ENCODE measurements around the gene CDKAL1.

CDKAL1 gene

GRCh38 chr6:21181866-21182265, 647.6 kb downstream of the CDKAL1 start:
- TF ChIP-seq GATA3 (IDR thresholded peaks at IDR 0.05; ENCODE audit: low read depth, low read length), result no peak
- TF ChIP-seq GATA2 (IDR thresholded peaks at IDR 0.05; ENCODE audit: low read depth, low read length), result no peak

- TF ChIP-seq GATA2 (IDR thresholded peaks at IDR 0.05; ENCODE audit: low read depth, low read length) (no peak), GATA3 (IDR thresholded peaks at IDR 0.05; ENCODE audit: low read depth, low read length) (no peak)
Measured at GRCh38 chr6:21182589-21182988, 648.3 kb downstream of the CDKAL1 start.

- TF ChIP-seq GATA3 (IDR thresholded peaks at IDR 0.05; ENCODE audit: low read depth, low read length), result no peak
Measured at GRCh38 chr6:21185861-21186478, 651.7 kb downstream of the CDKAL1 start.

- no peak for TF ChIP-seq GATA3 (IDR thresholded peaks at IDR 0.05; ENCODE audit: low read depth, low read length)
- TF ChIP-seq GATA2 (IDR thresholded peaks at IDR 0.05; ENCODE audit: low read depth, low read length), result no peak
Measured at GRCh38 chr6:21186479-21187055, 652.3 kb downstream of the CDKAL1 start.

- TF ChIP-seq GATA3 (IDR thresholded peaks at IDR 0.05; ENCODE audit: low read depth, low read length) (no peak), GATA2 (IDR thresholded peaks at IDR 0.05; ENCODE audit: low read depth, low read length) (no peak)
Measured at GRCh38 chr6:21187485-21187884, 653.2 kb downstream of the CDKAL1 start.

- no peak for TF ChIP-seq GATA3 (IDR thresholded peaks at IDR 0.05; ENCODE audit: low read depth, low read length)
- TF ChIP-seq GATA2 (IDR thresholded peaks at IDR 0.05; ENCODE audit: low read depth, low read length), result no peak
Measured at GRCh38 chr6:21188505-21189223, 654.4 kb downstream of the CDKAL1 start.

GRCh38 chr6:21189759-21190158, 655.5 kb downstream of the CDKAL1 start:
- TF ChIP-seq GATA3 (IDR thresholded peaks at IDR 0.05; ENCODE audit: low read depth, low read length) (no peak), GATA2 (IDR thresholded peaks at IDR 0.05; ENCODE audit: low read depth, low read length) (no peak)

- TF ChIP-seq GATA2 (IDR thresholded peaks at IDR 0.05; ENCODE audit: low read depth, low read length) (no peak), GATA3 (IDR thresholded peaks at IDR 0.05; ENCODE audit: low read depth, low read length) (no peak)
Measured at GRCh38 chr6:21190701-21191100, 656.4 kb downstream of the CDKAL1 start.

GRCh38 chr6:21193790-21194475, 659.7 kb downstream of the CDKAL1 start:
- TF ChIP-seq GATA2 (IDR thresholded peaks at IDR 0.05; ENCODE audit: low read depth, low read length), result no peak
- TF ChIP-seq GATA3 (IDR thresholded peaks at IDR 0.05; ENCODE audit: low read depth, low read length), result no peak

- no peak for TF ChIP-seq GATA2 (IDR thresholded peaks at IDR 0.05; ENCODE audit: low read depth, low read length)
- TF ChIP-seq GATA3 (IDR thresholded peaks at IDR 0.05; ENCODE audit: low read depth, low read length), result no peak
Measured at GRCh38 chr6:21198032-21198640, 663.9 kb downstream of the CDKAL1 start.

GRCh38 chr6:21199262-21199661, 665.0 kb downstream of the CDKAL1 start:
- TF ChIP-seq GATA3 (IDR thresholded peaks at IDR 0.05; ENCODE audit: low read depth, low read length) (no peak), GATA2 (IDR thresholded peaks at IDR 0.05; ENCODE audit: low read depth, low read length) (no peak)

GRCh38 chr6:21200134-21200870, 666.0 kb downstream of the CDKAL1 start:
- TF ChIP-seq GATA2 (IDR thresholded peaks at IDR 0.05; ENCODE audit: low read depth, low read length), result 0 out of 2 replicates have a peak, but pooled peaks have one; percentile 55
- TF ChIP-seq GATA3 (IDR thresholded peaks at IDR 0.05; ENCODE audit: low read depth, low read length), result peak; percentile 54; the same call in 1 of the 2 replicates

- TF ChIP-seq GATA3 (IDR thresholded peaks at IDR 0.05; ENCODE audit: low read depth, low read length) (no peak), GATA2 (IDR thresholded peaks at IDR 0.05; ENCODE audit: low read depth, low read length) (peak; percentile 66; the same call in 1 of the 2 replicates)
Measured at GRCh38 chr6:21201187-21201586, 666.9 kb downstream of the CDKAL1 start.

Data from SH-SY5Y (cell line).